COLO829 (cell line): ENCODE data around the gene WSCD2.

Experiments
- DNase-seq: peaks from one replicate; pipeline ENCODE4 v3.0.0; 2012; ENCODE audit warnings: low spot score

WSCD2 gene

GRCh38 chr12:108109504-108109903 lies 19.6 kb upstream of the WSCD2 start:
- no peak for DNase-seq

- DNase-seq: no peak
These were observed 19.1 kb upstream of the WSCD2 start for GRCh38 chr12:108109954-108110353.

GRCh38 chr12:108110844-108111243 lies 18.2 kb upstream of the WSCD2 start:
- no peak for DNase-seq

- DNase-seq: no peak
These were observed 16.1 kb upstream of the WSCD2 start for GRCh38 chr12:108112832-108113556.

DNA sequence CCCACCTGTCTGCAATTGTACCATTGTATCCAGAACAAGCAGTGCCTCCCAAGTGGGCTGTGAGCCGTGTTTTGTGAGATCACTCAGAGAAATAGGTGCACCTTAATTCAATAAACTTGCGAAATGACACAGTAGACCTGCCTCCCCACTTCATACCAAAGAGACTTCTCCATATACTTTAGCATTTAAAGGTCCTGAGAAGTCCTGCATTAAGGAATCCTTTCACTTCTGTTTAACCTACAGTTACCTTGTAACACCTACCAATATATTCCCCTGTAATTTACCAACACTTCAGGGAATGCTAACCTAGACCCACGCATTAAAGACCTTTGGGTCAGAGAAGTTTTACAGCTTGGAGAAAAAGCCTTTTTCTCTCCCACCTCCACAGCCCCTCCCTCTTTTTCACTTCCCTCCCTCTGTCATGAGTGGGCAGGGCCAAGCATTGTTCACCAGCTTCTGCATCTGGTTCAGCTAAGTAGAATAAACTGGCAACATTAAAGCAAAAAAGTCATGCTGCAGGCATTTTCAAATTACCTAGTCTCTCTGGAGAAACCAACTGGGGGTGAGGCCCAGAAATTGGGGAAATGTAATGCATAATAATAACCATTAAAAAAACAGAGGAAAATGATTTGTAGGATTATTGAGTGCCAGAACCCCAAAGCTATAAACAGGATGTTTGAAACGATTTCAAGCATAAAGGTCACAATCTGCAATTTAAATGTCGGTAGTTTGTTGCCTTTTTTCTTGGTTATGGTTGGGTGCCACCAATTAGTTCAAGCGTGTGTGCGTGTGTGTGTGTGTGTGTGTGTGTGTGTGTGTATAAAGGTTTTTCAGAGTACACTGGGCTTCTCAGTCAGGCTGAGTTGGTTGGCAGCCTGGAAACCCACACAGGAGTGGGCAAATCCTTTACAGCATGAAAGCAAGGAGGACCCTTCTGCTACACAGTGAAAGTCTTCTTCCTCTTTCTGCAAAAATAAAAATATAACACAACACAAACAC lies 13.7 kb upstream of the WSCD2 start:
- DNase-seq: no peak

DNA sequence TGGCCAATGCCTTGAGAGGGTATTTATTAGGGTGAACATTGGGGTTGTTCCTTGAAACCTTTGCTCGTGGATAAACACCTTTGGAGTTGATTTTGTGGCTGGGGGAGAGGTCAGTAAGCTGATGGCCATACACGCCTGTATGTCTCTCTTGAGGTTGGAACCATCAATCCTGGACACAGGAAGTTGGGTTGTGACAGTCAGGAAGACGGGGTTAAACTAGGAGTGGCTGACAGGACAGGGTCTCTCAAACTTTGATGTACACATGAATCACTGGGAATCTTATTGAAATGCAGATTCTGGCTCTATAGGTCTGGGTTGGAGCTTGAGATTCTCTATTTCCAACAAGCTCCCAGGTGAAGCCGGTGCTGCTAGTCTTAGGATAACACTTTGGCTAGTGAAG lies 12.8 kb upstream of the WSCD2 start:
- no peak for DNase-seq

- no peak for DNase-seq
These were observed 12.4 kb upstream of the WSCD2 start for GRCh38 chr12:108116699-108117098.

- DNase-seq: no peak
These were observed 11.8 kb upstream of the WSCD2 start for GRCh38 chr12:108117163-108117849.

DNA sequence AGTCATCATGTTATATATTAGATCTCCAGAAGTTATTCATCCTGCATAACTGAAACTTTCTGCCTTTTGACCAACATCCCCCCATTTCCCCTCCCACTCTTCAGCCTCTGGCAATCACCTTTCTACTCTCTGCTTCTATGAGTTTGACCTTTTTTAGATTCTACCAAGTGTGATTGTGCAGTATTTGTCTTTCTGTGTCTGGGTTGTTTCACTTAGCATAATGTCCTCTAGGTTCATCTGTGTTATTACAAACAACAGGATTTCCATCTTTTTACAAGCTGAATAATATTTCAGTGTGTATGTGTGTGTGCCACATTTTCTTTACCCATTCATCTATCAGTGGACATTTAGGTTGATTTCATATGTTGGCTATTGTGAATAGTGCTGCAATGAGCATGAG lies 11.2 kb upstream of the WSCD2 start:
- no peak for DNase-seq

DNA sequence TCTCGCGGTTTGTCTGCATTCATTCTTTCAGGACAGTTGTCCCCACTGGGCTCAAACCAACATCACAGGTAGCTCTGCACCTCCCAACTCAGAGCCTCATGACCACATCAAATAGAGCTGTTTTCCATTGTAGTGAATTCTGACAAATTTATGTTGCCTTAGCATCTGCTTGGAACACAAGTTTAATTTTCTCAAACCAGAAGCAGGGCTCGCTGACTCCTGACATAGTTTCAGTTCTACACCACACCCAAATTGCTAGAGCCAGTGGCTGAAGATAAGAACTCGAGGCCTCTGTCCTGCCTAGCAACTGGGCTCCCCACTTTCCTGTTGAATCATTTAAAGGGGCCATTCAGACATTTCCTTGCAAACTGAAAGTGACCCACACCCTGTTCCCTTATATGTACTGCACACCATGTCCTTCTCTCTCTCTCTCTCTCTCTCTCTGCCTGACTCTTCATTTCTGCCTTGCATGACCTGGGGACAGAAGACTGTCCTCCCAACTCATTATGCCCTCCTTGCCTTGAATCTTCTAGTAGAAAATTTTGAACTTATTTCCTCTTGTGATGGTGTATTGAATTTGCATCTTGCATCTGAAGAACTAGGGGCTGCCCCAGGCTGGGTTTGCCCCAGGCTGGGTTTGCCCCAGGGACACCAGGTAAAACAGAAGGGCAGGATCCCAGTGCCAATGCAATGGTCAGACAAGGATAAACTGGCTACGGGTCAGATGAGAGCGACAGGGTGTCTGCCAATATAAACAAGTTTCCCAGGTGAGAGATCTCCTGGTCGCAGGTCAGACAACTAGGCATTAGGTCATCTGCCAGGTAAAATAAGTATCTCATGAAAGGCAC lies 9.7 kb upstream of the WSCD2 start:
- DNase-seq: no peak

DNA sequence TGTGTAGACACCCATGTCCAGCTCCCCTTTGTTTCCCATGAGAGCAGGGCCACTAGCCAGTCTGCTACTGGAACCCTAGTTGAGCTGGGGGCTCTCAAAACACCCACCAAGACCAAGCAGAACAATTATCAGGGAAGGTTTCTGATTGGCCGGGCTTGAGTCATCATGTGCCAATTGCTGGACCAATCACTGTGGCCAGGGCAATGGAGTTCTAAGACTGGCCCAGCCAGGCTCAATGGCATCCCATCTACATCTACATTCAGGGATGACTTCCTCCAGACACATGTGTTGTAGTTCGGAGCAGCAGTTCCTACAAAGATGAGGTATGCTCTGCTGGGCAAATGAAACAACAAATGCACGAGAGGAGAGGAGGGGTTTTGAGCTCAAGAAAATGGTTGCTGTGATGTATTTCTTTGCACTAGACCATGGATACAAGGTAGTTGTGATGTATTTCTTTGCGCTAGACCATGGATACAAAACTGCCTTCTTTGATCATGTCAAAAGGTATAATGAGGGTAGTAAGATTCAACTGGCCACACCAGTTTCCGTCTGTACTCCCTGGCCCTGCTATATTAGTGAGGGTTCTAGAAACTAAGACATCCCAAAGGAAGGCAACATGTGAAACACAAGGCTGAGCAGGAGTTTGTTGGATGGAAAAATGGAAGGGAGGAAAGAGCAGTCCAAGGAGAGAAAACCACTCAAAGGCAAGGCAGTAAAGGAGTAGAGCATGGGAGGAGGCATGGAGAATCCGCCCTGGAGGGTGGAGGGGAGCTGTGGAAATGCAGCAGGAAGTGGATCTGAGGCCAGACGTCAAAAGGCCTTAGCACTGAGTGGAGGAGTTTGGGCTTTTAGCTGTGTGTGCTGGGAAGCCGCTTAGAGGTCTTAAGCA lies 8.9 kb upstream of the WSCD2 start:
- no peak for DNase-seq

- no peak for DNase-seq
These were observed 8.3 kb upstream of the WSCD2 start for GRCh38 chr12:108120863-108121165.

DNA sequence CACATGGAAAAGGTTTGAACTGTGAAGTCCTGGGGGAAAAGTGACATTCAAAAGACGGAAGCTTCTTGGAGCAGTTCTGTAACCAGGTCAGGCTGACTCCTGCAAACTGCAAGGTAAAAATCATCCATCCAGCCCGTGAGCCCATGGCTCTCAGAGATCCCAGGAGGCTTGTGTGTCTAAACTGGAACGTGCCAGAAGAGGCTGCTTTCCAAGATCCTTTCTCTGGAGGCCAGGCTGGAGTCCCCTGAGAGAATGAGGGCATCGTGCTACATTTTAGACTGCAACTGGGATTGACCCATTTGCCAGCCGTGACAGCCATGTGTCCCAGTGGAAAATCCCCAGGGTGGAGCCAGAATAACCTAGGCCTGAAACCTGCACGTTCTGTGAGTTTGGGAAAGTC lies 7.8 kb upstream of the WSCD2 start:
- DNase-seq: no peak

- no peak for DNase-seq
These were observed 7.2 kb upstream of the WSCD2 start for GRCh38 chr12:108121728-108122471.

GRCh38 chr12:108122644-108123043 lies 6.4 kb upstream of the WSCD2 start:
- no peak for DNase-seq

DNA sequence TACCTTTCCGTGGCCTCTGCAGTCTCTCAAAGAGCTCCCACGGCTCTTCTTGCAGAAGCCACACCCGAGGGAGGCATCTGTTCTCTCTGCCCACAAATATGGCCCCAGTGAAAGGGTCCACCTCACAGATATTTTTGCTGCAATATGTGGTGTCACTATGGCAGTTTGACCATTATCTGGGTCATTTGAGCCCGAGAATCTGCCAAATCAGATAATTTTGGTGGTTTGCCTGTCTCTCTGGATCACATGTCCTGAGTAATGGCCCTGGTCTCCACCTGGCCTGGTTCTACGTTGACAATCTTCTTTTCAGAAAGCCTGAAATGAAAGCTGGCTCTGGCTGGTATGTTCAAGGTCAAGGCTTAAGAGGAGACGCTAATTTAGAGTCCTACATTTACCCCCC lies 5.7 kb upstream of the WSCD2 start:
- DNase-seq: no peak

- DNase-seq: no peak
These were observed 4.0 kb upstream of the WSCD2 start for GRCh38 chr12:108125073-108125472.

DNA sequence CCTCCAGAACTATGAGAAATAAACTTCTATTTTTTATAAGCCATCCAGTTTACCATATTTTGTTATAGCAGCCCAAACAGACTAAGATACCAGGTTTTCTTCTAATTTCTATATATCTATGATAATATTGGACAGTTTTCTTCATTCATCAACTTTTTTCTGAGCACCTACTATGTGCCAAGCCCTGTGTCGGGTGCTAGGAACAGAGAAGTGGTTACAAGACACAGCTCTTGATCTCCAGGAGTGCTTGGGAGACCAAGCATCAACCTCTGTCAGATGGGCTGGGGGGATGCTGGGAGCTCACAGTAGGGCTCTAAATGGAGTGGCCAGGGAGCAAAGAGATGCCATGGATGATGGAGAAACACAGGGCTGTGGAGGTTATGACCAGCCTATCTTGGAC lies 2.9 kb upstream of the WSCD2 start:
- no peak for DNase-seq

DNA sequence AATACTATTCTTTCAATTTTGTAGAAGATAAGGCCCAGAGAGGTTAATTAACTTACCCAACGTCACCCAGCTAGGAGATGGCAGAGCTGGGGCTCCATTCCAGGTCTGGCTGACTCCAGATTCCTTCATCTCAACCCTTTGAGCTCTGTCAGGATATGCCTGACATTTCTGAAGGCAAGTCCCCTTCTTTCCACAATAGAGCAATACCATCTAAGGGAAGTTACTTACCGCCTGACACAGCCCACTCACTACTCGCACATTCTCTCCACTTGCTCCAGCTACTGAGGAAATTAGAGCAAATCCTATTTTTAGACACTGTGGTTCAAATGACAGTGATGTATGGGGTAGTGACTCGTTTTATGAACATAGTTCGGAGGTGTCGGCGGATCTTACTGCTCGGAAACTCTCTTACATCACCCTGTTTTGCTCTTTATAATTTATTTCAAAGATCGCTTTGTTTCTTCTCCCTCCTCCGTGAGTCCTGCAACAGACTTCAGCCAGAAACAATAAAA lies 2.0 kb upstream of the WSCD2 start:
- no peak for DNase-seq

- DNase-seq: no peak
These were observed 1.4 kb upstream of the WSCD2 start for GRCh38 chr12:108127654-108128053.
